ENCODE data around the gene CELF5.

- TF ChIP-seq CTCF (conservative IDR thresholded peaks at IDR 0.05) (no peak), EZH2 (IDR thresholded peaks at IDR 0.05; ENCODE audit: low read depth) (no peak)
Measured at GRCh38 chr19:3283886-3284657, 59.6 kb downstream of the CELF5 start.

Data from PC-9 (cell line).